Measurements from ENCODE around the gene HERC3.

DNA sequence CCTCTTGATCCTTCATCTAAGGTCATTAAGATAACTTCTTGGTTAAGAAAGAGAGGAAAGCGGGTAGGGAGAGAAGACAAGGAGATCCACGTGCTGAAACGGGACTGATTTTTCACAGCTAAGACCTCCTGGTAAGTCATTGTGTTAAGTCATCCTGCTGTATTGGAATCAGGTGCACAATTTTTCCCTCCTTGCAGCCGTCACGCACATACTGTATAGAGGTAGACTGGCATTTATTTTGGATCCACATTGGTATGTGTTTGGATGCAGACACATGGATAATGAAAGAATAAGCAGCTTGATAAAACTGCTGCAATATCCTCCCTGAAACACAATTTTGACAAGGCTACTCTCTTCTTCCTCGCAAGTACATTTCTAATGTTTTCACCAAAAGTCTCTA, 165.5 kb downstream of the HERC3 start:
- TF ChIP-seq, protein P1, sequence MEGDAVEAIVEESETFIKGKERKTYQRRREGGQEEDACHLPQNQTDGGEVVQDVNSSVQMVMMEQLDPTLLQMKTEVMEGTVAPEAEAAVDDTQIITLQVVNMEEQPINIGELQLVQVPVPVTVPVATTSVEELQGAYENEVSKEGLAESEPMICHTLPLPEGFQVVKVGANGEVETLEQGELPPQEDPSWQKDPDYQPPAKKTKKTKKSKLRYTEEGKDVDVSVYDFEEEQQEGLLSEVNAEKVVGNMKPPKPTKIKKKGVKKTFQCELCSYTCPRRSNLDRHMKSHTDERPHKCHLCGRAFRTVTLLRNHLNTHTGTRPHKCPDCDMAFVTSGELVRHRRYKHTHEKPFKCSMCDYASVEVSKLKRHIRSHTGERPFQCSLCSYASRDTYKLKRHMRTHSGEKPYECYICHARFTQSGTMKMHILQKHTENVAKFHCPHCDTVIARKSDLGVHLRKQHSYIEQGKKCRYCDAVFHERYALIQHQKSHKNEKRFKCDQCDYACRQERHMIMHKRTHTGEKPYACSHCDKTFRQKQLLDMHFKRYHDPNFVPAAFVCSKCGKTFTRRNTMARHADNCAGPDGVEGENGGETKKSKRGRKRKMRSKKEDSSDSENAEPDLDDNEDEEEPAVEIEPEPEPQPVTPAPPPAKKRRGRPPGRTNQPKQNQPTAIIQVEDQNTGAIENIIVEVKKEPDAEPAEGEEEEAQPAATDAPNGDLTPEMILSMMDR (IDR thresholded peaks at IDR 0.05; ENCODE audit: insufficient read depth, low read depth, low read length): no peak
- no peak for TF ChIP-seq EZH2 (IDR thresholded peaks at IDR 0.05; ENCODE audit: insufficient read depth, low read length)
